ENCODE results near the gene ZBTB16. TPM values are rescaled to one million over a fixed set of nuclear protein-coding genes. Genes with fewer than 3 reads are reported as not detected.

The ZBTB16 gene
- total and polyA plus RNA-seq, 2 donors: 10.3 to 95.2 TPM

DNA sequence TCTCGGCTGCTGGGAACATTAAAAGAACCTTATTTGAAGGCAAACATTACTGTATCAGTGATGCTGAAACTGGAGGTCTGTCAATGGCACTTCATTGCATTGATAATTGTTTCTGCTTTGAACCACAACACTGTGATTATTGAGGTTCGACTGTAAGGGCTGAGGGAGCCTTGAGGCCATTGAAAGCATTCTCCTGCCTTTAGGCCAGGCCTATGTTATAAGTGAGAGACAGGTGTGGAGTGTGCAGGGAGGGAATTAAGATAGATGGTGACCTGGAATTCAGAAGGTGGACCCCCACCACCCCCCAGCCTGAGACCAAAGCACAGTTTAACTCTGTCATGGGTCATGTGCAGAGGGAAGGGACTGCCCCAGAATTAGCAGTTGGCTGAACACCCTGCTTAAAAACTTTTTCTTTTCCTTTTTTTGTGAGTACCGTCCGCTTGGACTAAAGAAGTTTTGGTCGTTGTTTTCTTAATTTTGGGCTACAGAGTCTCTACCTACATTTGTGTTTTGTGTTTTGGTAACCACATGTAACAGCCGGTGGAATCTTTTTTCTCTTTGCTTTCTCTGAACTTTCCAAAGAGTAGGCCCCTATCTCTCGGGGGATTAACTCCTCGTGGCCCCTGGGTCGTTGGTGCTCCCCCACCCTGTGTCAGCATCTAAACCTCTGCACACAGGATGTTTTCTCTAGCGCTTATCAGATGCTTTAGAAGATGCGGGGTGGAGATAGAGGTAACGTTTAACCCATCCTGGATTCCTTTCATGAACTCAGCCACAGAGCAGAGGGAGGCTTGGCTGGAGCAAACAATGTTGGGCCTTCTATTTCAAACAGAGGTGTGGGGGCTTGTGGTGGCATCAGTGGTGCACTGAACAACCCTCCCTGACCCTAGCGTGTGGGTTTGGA, 43.7 kb downstream of the ZBTB16 start:
- no peak overlapping the region for H3K27ac ChIP-seq (ENCODE audit: low read depth)
- no peaks in the 10 kb centered on the region for H3K36me3 ChIP-seq (ENCODE audit: insufficient read depth)
- 80% methylated on average over 13 of the region's 13 CpGs for WGBS
- peaks cover 2% of the 10 kb centered on the region for H3K4me1 ChIP-seq (ENCODE audit: insufficient read depth)
- H3K4me3 ChIP-seq (ENCODE audit: low read depth, low read length): no peak overlapping the region
- no peak for DNase-seq (ENCODE audit: extremely low spot score)

- H3K36me3 ChIP-seq (ENCODE audit: insufficient read depth): no peaks in the 10 kb centered on the region
- H3K4me3 ChIP-seq (ENCODE audit: low read depth, low read length): no peak overlapping the region
- no peak overlapping the region for H3K27ac ChIP-seq (ENCODE audit: low read depth)
- peaks cover 5% of the 10 kb centered on the region for H3K4me1 ChIP-seq (ENCODE audit: insufficient read depth)
- no peak for DNase-seq (ENCODE audit: extremely low spot score)
- WGBS: 81% methylated on average over 3 of the region's 3 CpGs
Observed at GRCh38 chr11:114105611-114106010, 46.1 kb downstream of the ZBTB16 start.

GRCh38 chr11:114106047-114106446, 46.5 kb downstream of the ZBTB16 start:
- Histone ChIP-seq H3K36me3 (ENCODE audit: insufficient read depth) (no peaks in the 10 kb centered on the region), H3K4me1 (ENCODE audit: insufficient read depth) (peaks cover 5% of the 10 kb centered on the region), H3K4me3 (ENCODE audit: low read depth, low read length) (no peak overlapping the region), H3K27ac (ENCODE audit: low read depth) (no peak overlapping the region)
- 81% methylated on average over 8 of the region's 8 CpGs for WGBS
- DNase-seq (ENCODE audit: extremely low spot score): no peak

DNA sequence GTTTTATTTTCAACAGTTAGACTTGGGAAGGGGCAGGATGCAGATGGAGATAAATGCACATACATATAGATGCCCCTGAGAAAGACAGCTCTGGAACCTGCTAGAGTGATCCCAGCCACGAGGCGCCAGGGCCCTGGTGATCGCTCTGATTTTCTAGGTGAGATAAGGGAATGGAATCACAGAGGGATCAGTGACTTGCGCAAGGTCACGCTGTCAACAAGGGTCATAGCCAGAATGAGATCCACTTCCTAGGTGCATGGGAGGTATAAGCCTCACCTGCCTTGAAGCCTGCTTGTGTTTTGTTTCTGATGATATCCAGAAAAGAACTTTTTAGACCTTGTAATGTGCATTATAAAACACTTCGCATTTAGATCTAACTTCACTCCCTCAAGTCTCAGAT, 47.5 kb downstream of the ZBTB16 start:
- Histone ChIP-seq H3K4me1 (ENCODE audit: insufficient read depth) (peaks cover 5% of the 10 kb centered on the region), H3K36me3 (ENCODE audit: insufficient read depth) (no peaks in the 10 kb centered on the region), H3K27ac (ENCODE audit: low read depth) (no peak overlapping the region), H3K4me3 (ENCODE audit: low read depth, low read length) (no peak overlapping the region)
- no peak for DNase-seq (ENCODE audit: extremely low spot score)
- WGBS: 96% methylated on average over 6 of the region's 6 CpGs

DNA sequence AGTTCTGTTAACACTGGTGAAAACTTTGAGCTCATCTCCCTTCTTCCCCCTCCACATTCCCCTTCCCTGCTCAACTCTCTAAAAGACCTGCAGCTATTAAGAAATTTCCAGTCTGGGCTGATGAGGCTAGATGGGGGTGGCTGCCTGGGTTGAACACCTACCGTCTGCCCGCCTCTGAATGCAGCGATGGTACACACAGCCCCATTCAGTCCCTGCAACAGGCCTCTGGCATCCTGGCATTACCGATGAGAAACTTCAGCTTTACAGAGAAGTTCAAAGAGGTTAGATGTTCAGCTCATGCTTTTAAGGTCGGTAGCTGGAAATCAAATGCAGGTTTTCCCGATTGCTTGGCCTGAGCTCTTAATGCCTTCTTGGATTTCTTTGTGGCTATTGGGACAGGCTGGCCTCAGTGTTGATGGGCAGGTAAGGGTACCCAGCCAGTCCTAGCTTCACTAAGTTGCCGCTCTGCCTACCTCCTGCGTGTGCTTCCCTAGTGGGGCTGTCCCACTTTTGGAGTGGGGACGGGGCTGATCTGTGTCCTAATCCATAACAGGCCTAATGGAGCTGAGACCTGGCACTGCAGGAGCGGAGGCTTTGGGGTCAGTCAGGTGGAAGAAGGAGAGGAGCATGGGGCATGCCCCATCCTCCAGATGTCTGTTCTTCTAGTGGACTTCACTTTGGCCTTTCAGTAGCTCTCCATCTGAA, 49.1 kb downstream of the ZBTB16 start:
- H3K27ac ChIP-seq (ENCODE audit: low read depth): no peak overlapping the region
- H3K4me3 ChIP-seq (ENCODE audit: low read depth, low read length): no peak overlapping the region
- no peak for DNase-seq (ENCODE audit: extremely low spot score)
- WGBS: 91% methylated on average over 10 of the region's 10 CpGs
- H3K36me3 ChIP-seq (ENCODE audit: insufficient read depth): no peaks in the 10 kb centered on the region
- H3K4me1 ChIP-seq (ENCODE audit: insufficient read depth): peaks cover 5% of the 10 kb centered on the region

- Histone ChIP-seq H3K36me3 (ENCODE audit: insufficient read depth) (no peaks in the 10 kb centered on the region), H3K4me3 (ENCODE audit: low read depth, low read length) (no peak overlapping the region), H3K4me1 (ENCODE audit: insufficient read depth) (peaks cover 5% of the 10 kb centered on the region), H3K27ac (ENCODE audit: low read depth) (no peak overlapping the region)
- 77% methylated on average over 9 of the region's 9 CpGs for WGBS
- no peak for DNase-seq (ENCODE audit: extremely low spot score)
Observed at GRCh38 chr11:114109206-114110090, 49.9 kb downstream of the ZBTB16 start.

- no peak overlapping the region for H3K27ac ChIP-seq (ENCODE audit: low read depth)
- peaks cover 3% of the 10 kb centered on the region for H3K4me1 ChIP-seq (ENCODE audit: insufficient read depth)
- no peaks in the 10 kb centered on the region for H3K36me3 ChIP-seq (ENCODE audit: insufficient read depth)
- DNase-seq (ENCODE audit: extremely low spot score): no peak
- no peak overlapping the region for H3K4me3 ChIP-seq (ENCODE audit: low read depth, low read length)
- 96% methylated on average over 6 of the region's 6 CpGs for WGBS
Observed at GRCh38 chr11:114110123-114110522, 50.6 kb downstream of the ZBTB16 start.

- H3K27ac ChIP-seq (ENCODE audit: low read depth): no peak overlapping the region
- H3K36me3 ChIP-seq (ENCODE audit: insufficient read depth): no peaks in the 10 kb centered on the region
- peak; percentile 25 for DNase-seq (ENCODE audit: extremely low spot score)
- 67% methylated on average over 12 of the region's 12 CpGs for WGBS
- no peak overlapping the region for H3K4me3 ChIP-seq (ENCODE audit: low read depth, low read length)
- H3K4me1 ChIP-seq (ENCODE audit: insufficient read depth): peaks cover 3% of the 10 kb centered on the region
Observed at GRCh38 chr11:114110952-114111947, 51.7 kb downstream of the ZBTB16 start.

DNA sequence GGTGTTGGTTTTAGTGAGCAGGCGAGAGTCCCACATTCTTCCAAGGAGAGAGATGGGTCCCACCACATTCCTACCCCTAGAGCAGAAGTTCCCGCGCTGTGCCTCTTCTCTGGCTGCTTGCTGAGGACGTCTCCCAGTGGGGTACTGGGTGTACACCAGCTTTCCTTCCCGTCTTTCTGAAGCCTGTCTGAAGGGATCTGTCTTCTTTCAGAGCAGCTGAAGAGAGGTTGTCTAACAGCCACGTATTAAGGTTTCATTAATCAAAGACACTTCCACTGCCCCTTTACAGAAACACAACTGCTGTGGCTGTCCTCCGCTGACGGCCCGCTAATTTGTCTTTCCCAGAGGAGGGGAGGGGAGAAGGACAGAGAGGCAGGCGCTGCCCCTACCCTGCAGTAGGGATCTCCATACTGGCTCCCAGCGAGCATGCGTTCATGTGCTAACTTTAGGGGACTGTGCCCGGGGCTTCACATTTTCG, 56.0 kb downstream of the ZBTB16 start:
- H3K4me3 ChIP-seq (ENCODE audit: low read depth, low read length): no peak overlapping the region
- DNase-seq (ENCODE audit: extremely low spot score): no peak
- H3K27ac ChIP-seq (ENCODE audit: low read depth): no peak overlapping the region
- 81% methylated on average over 14 of the region's 14 CpGs for WGBS
- H3K36me3 ChIP-seq (ENCODE audit: insufficient read depth): no peaks in the 10 kb centered on the region
- H3K4me1 ChIP-seq (ENCODE audit: insufficient read depth): no peaks in the 10 kb centered on the region

GRCh38 chr11:114116357-114116756, 56.8 kb downstream of the ZBTB16 start:
- WGBS: 96% methylated on average over 5 of the region's 5 CpGs
- Histone ChIP-seq H3K4me3 (ENCODE audit: low read depth, low read length) (no peak overlapping the region), H3K4me1 (ENCODE audit: insufficient read depth) (peaks cover 2% of the 10 kb centered on the region), H3K27ac (ENCODE audit: low read depth) (no peak overlapping the region), H3K36me3 (ENCODE audit: insufficient read depth) (no peaks in the 10 kb centered on the region)
- no peak for DNase-seq (ENCODE audit: extremely low spot score)

- Histone ChIP-seq H3K4me1 (ENCODE audit: insufficient read depth) (peaks cover 2% of the 10 kb centered on the region), H3K4me3 (ENCODE audit: low read depth, low read length) (no peak overlapping the region), H3K27ac (ENCODE audit: low read depth) (no peak overlapping the region), H3K36me3 (ENCODE audit: insufficient read depth) (no peaks in the 10 kb centered on the region)
- no peak for DNase-seq (ENCODE audit: extremely low spot score)
- 91% methylated on average over 3 of the region's 3 CpGs for WGBS
Observed at GRCh38 chr11:114116800-114117199, 57.3 kb downstream of the ZBTB16 start.

GRCh38 chr11:114120606-114121005, 61.1 kb downstream of the ZBTB16 start:
- Histone ChIP-seq H3K4me1 (ENCODE audit: insufficient read depth) (peaks cover 4% of the 10 kb centered on the region), H3K27ac (ENCODE audit: low read depth) (no peak overlapping the region), H3K36me3 (ENCODE audit: insufficient read depth) (no peaks in the 10 kb centered on the region), H3K4me3 (ENCODE audit: low read depth, low read length) (no peak overlapping the region)
- DNase-seq (ENCODE audit: extremely low spot score): no peak
- 96% methylated on average over 8 of the region's 8 CpGs for WGBS

Data from urinary bladder (tissue), 4 donors.